HEK293 (cell line): Measurements from ENCODE around the gene MAP7D1.
"Not testable (repeated sequence)": the region's sequence is repeated elsewhere in the genome, so short reads cannot be mapped to it uniquely, and the experiment has no call there.

Experiments used
- CTCF ChIP-seq: fragments of 450-650 bp; formaldehyde crosslinking; IDR thresholded peaks from 2 replicates; pipeline ENCODE4 v1.5.1; 2016; ENCODE audit warnings: missing biosample characterization, missing genetic modification characterization
- PRDM6 ChIP-seq: fragments of 450-650 bp; formaldehyde crosslinking; IDR thresholded peaks from 2 replicates; pipeline ENCODE4 v1.5.1; 2017; ENCODE audit warnings: missing biosample characterization, missing genetic modification characterization
- SALL2 ChIP-seq: fragments of 450-650 bp; formaldehyde crosslinking; IDR thresholded peaks from 2 replicates; pipeline ENCODE4 v1.5.0; 2017; ENCODE audit warnings: missing biosample characterization, mild to moderate bottlenecking, missing genetic modification characterization, borderline replicate concordance
- SETDB1 ChIP-seq: IDR thresholded peaks from one replicate; pipeline ENCODE4 v1.6.1; 2017; ENCODE audit warnings: mild to moderate bottlenecking, low read length, moderate library complexity, mixed read lengths; ENCODE audit not compliant: insufficient read length
- ZNF274 ChIP-seq, 2 experiments: fragments of 200-500 bp in 1 of 2; fragments of 450-650 bp in 1 of 2; sonication (Bioruptor generic) in 1 of 2; formaldehyde crosslinking in 1 of 2; IDR thresholded peaks; 2 replicates each; pipeline versions ENCODE4 v1.5.1 to v1.6.1; 2014 to 2016; ENCODE audit warnings: borderline replicate concordance in 1 of 2, inconsistent platforms in 1 of 2, low read length in 1 of 2, missing biosample characterization in 1 of 2, missing genetic modification characterization in 1 of 2
- ZNF514 ChIP-seq: fragments of 450-650 bp; formaldehyde crosslinking; IDR thresholded peaks from 2 replicates; pipeline ENCODE4 v1.5.1; 2016; ENCODE audit warnings: missing biosample characterization, missing genetic modification characterization
- ZNF548 ChIP-seq: fragments of 450-650 bp; formaldehyde crosslinking; IDR thresholded peaks from 2 replicates; pipeline ENCODE4 v1.5.1; 2016; ENCODE audit warnings: missing biosample characterization, missing genetic modification characterization
- ZXDB ChIP-seq: fragments of 450-650 bp; formaldehyde crosslinking; IDR thresholded peaks from 2 replicates; pipeline ENCODE4 v1.5.1; 2016; ENCODE audit warnings: missing biosample characterization, missing genetic modification characterization
- TF ChIP-seq, protein P1 (sequence below): fragments of 450-650 bp; formaldehyde crosslinking; IDR thresholded peaks from 2 replicates; pipeline ENCODE4 v1.5.1; 2016; ENCODE audit warnings: missing biosample characterization, missing genetic modification characterization

DNA sequence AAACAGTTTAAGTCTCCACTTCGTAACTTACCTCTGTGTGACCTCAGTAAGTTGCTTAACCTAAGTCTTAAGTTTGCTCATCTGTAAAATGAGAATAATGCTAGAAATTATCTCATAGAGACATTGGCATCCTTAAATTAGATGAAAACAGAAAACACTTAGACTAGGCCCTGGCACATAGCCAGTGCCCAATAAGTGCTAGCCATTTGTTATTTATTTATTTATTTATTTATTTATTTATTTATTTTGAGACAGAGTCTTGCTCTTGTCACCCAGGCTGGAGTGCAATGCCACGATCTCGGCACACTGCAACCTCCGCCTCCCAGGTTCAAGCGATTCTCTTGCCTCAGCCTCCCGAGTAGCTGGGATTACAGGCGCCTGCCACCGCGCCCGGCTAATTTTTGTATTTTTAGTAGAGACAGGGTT, 2.9 kb downstream of the MAP7D1 start:
- not testable (repeated sequence) for TF ChIP-seq SALL2 (tag by site-specific recombination); PRDM6 (tag by site-specific recombination); CTCF; SETDB1; ZNF274 (IDR thresholded peaks at IDR 0.05; ENCODE audit: low read length); ZNF274 (tag by site-specific recombination; IDR thresholded peaks at IDR 0.05; ENCODE audit: borderline replicate concordance)
- TF ChIP-seq ZNF548 (tag by site-specific recombination) (0 out of 2 replicates have a peak, but pooled peaks have one; percentile 35), ZXDB (peak; percentile 67; the same call in 1 of the 2 replicates), ZNF514 (tag by site-specific recombination) (peak; percentile 84; the same call in 1 of the 2 replicates)
- TF ChIP-seq, protein P1, sequence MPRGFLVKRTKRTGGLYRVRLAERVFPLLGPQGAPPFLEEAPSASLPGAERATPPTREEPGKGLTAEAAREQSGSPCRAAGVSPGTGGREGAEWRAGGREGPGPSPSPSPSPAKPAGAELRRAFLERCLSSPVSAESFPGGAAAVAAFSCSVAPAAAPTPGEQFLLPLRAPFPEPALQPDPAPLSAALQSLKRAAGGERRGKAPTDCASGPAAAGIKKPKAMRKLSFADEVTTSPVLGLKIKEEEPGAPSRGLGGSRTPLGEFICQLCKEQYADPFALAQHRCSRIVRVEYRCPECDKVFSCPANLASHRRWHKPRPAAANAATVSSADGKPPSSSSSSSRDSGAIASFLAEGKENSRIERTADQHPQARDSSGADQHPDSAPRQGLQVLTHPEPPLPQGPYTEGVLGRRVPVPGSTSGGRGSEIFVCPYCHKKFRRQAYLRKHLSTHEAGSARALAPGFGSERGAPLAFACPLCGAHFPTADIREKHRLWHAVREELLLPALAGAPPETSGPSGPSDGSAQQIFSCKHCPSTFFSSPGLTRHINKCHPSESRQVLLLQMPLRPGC (tag by site-specific recombination): not testable (repeated sequence)
